HEK293T (cell line): ENCODE measurements around the gene KCNQ1.
A peak's percentile ranks its signal among the peaks of the same experiment; 100 is the strongest.

Source experiments
- CTCF ChIA-PET: fragments of 350-600 bp; formaldehyde crosslinking; extraction: SDS; loops from one replicate; lab custom pipeline; 2021; ENCODE audit warnings: antibody characterized with exemption, inconsistent platforms; lab: Yijun Ruan, JAX
- POLR2A ChIA-PET: fragments of 350-600 bp; formaldehyde crosslinking; extraction: SDS; loops from one replicate; lab custom pipeline; 2020; ENCODE audit warnings: antibody characterized with exemption, inconsistent platforms; lab: Yijun Ruan, JAX
- DNase-seq: peaks from one replicate; pipeline ENCODE4 v3.0.0; 2012; ENCODE audit warnings: mixed read lengths; ENCODE audit errors: extremely low spot score
- ARNT ChIP-seq: fragments of 450-650 bp; IDR thresholded peaks from 2 replicates; pipeline ENCODE4 v1.6.1; 2017; ENCODE audit warnings: mild to moderate bottlenecking
- BHLHE40 ChIP-seq: fragments of 450-650 bp; IDR thresholded peaks from 2 replicates; pipeline ENCODE4 v1.6.1; 2016; ENCODE audit warnings: mild to moderate bottlenecking, moderate library complexity, borderline replicate concordance
- CTBP1 ChIP-seq: fragments of 450-650 bp; IDR thresholded peaks from 2 replicates; pipeline ENCODE4 v1.6.1; 2016; ENCODE audit warnings: borderline replicate concordance
- ELF4 ChIP-seq: fragments of 450-650 bp; IDR thresholded peaks from 2 replicates; pipeline ENCODE4 v1.6.1; 2017; ENCODE audit warnings: antibody characterized with exemption
- FOXA1 ChIP-seq: fragments of 450-650 bp; IDR thresholded peaks from 2 replicates; pipeline ENCODE4 v1.6.1; 2016; ENCODE audit warnings: mild to moderate bottlenecking
- FOXK2 ChIP-seq: fragments of 450-650 bp; IDR thresholded peaks from 2 replicates; pipeline ENCODE4 v1.6.1; 2016; ENCODE audit warnings: mild to moderate bottlenecking
- FOXM1 ChIP-seq: fragments of 450-650 bp; IDR thresholded peaks from 2 replicates; pipeline ENCODE4 v1.6.1; 2017; ENCODE audit warnings: mild to moderate bottlenecking, borderline replicate concordance
- HDGF ChIP-seq: fragments of 450-650 bp; IDR thresholded peaks from 2 replicates; pipeline ENCODE4 v1.6.1; 2017; ENCODE audit warnings: antibody characterized with exemption, borderline replicate concordance
- L3MBTL2 ChIP-seq: fragments of 450-650 bp; conservative IDR thresholded peaks from 2 replicates; pipeline ENCODE4 v1.6.1; 2016; ENCODE audit warnings: mild to moderate bottlenecking
- LEF1 ChIP-seq: fragments of 450-650 bp; IDR thresholded peaks from 2 replicates; pipeline ENCODE4 v1.6.1; 2017; ENCODE audit warnings: mild to moderate bottlenecking, borderline replicate concordance
- NFRKB ChIP-seq: fragments of 450-650 bp; IDR thresholded peaks from 2 replicates; pipeline ENCODE4 v1.6.1; 2016; ENCODE audit warnings: mild to moderate bottlenecking, moderate library complexity
- PKNOX1 ChIP-seq: fragments of 450-650 bp; IDR thresholded peaks from 2 replicates; pipeline ENCODE4 v1.6.1; 2016
- SP1 ChIP-seq: fragments of 450-650 bp; IDR thresholded peaks from 2 replicates; pipeline ENCODE4 v1.6.1; 2017
- SUZ12 ChIP-seq: fragments of 450-650 bp; IDR thresholded peaks from 2 replicates; pipeline ENCODE4 v1.6.1; 2016; ENCODE audit warnings: mild to moderate bottlenecking
- TARDBP ChIP-seq: fragments of 450-650 bp; IDR thresholded peaks from 2 replicates; pipeline ENCODE4 v1.6.1; 2016
- ZNF384 ChIP-seq: fragments of 450-650 bp; IDR thresholded peaks from 2 replicates; pipeline ENCODE4 v1.6.1; 2016

Gene KCNQ1

GRCh38 chr11:2437516-2437915 is 7.3 kb upstream of the KCNQ1 start:
- TF ChIP-seq SUZ12 = no peak
- no peak for TF ChIP-seq HDGF
- no peak for TF ChIP-seq PKNOX1
- no peak for TF ChIP-seq LEF1
- no peak for TF ChIP-seq L3MBTL2
- TF ChIP-seq ARNT = no peak
- TF ChIP-seq ELF4 = no peak
- TF ChIP-seq TARDBP = no peak
- no peak for TF ChIP-seq CTBP1
- ChIA-PET CTCF (no interaction called here), POLR2A (no interaction called here)
- no peak for DNase-seq

GRCh38 chr11:2439820-2440219 is 5.0 kb upstream of the KCNQ1 start:
- DNase-seq = no peak
- ChIA-PET CTCF (no interaction called here), POLR2A (no interaction called here)
- TF ChIP-seq NFRKB (no peak), SUZ12 (no peak), CTBP1 (no peak)

GRCh38 chr11:2440646-2441045 is 4.2 kb upstream of the KCNQ1 start:
- no peak for TF ChIP-seq SP1
- TF ChIP-seq NFRKB = no peak
- TF ChIP-seq SUZ12 = no peak
- TF ChIP-seq ARNT = no peak
- no peak for DNase-seq
- POLR2A ChIA-PET = no interaction called here
- CTCF ChIA-PET = no interaction called here

GRCh38 chr11:2441171-2441570 is 3.6 kb upstream of the KCNQ1 start:
- ChIA-PET POLR2A (no interaction called here), CTCF (interaction anchor here (0.6 kb wide), 1 partner anchor 400 kb away, joined by 4 read pairs; no protein-coding TSS in a partner anchor)
- DNase-seq = no peak
- TF ChIP-seq SUZ12 (no peak), LEF1 (no peak), HDGF (no peak), PKNOX1 (no peak), ELF4 (no peak), L3MBTL2 (no peak)

GRCh38 chr11:2442589-2442988 is 2.2 kb upstream of the KCNQ1 start:
- no peak for DNase-seq
- ChIA-PET POLR2A (no interaction called here), CTCF (no interaction called here)
- TF ChIP-seq FOXM1 (no peak), BHLHE40 (no peak), LEF1 (no peak), TARDBP (no peak)

GRCh38 chr11:2443406-2443805 is 1.4 kb upstream of the KCNQ1 start:
- no peak for DNase-seq
- no peak for TF ChIP-seq L3MBTL2
- no peak for TF ChIP-seq FOXM1
- no peak for TF ChIP-seq TARDBP
- no peak for TF ChIP-seq ZNF384
- no peak for TF ChIP-seq PKNOX1
- no peak for TF ChIP-seq SP1
- TF ChIP-seq LEF1 = no peak
- no peak for TF ChIP-seq NFRKB
- no peak for TF ChIP-seq ARNT
- CTCF ChIA-PET = no interaction called here
- POLR2A ChIA-PET = no interaction called here

GRCh38 chr11:2443881-2444820 is 657 bp upstream of the KCNQ1 start, which contains the start of gene TRPM5:
TSS of gene TRPM5 (minus strand) at chr11:2444514. CDS start at chr11:2423036, 21,478 bp downstream.
- TF ChIP-seq PKNOX1 (no peak), SP1 (no peak), LEF1 (no peak), FOXA1 (no peak), NFRKB (no peak), FOXK2 (no peak), BHLHE40 (no peak), TARDBP (no peak), ELF4 (no peak), ARNT (no peak), CTBP1 (no peak)
- DNase-seq = peak; percentile 22
- CTCF ChIA-PET = no interaction called here
- POLR2A ChIA-PET = no interaction called here
